Fibroblast of skin of scalp (primary cell): ENCODE measurements around the gene CD2.

ENCODE experiments used
- DNase-seq: peaks from one replicate; pipeline ENCODE4 v3.0.0-alpha.2; 2013

CD2 gene

DNA sequence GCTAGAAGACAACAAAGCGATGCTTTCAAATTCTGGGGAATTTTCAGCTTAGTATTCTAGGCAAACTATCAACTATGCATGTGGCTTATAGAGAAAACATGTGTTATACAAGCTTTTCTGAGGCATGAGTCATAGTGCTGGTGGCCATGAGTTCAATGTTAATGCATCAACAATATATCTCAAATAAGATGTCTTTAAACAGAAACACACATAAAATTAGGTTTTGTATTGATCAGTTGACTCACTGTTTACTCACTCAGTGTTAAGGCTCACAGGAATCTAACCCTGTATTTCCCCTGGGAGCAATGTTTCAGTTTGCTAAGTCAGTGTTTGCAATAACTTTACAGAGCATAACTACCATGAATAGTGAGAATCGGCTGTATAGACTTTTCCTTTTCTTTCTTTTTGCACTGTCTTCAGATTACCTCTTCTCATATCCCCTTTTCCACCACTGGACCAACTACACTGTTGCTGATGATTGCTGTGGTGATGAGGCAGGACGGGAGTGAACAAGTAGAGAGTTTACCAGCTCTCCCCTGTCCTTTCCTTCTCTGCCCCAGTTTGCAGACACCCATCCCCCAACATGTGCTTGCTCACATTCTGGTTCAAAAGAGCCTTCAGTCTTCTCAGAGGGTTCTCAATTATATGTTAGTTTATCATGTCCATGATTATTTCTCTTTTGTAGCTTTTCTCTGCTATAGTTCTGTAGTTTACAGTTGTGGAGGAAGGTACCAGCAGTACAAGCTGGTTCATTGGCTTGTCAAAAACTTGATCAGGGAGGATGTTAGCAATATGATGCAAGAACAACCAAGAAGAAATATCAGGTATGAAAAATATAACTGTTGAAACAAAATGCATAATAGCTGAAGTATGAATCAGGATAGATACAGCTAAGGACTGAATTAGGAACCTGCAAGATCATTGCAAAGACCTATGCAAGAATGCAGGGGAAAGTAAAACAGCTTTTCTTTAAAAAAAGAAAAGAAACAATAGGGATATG is 23.9 kb downstream of the CD2 start:
- peak; percentile 91 for DNase-seq

DNA sequence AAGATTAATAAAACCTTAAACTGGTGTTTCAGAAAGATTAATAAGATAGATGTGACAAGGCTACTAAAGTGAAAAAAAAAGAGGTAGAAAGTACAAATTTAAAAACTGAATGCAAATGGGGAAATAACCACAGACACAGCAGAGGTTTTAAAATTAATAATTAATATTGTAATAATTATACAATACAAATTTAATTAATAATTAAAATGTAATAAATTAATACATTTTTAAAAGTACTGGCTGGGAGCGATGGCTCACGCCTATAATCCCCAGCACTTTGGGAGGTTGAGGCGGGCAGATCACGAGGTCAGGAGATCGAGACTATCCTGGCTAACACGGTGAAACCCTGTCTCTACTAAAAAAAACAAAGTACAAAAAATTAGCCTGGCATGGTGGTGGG is 26.8 kb downstream of the CD2 start:
- no peak for DNase-seq

DNA sequence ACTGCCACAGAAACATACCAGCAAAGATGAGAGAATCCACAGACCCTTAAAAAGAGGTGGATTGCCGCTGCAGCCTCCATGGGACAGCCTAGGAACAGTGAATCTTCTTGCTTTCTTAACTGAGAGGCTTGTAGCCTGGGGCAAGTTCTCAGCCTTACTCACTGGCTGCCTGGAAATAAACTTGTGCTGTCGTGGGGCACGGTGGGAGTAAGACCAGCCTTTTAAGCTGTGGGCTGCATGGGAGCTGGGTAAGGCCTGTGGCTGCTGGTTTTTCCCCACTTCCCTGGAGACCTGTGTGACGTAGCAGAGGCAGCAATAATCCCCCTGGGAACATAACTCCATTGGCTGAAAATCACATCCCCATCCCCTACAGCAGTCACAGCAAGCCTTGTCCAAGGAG is 30.8 kb downstream of the CD2 start:
- no peak for DNase-seq

DNA sequence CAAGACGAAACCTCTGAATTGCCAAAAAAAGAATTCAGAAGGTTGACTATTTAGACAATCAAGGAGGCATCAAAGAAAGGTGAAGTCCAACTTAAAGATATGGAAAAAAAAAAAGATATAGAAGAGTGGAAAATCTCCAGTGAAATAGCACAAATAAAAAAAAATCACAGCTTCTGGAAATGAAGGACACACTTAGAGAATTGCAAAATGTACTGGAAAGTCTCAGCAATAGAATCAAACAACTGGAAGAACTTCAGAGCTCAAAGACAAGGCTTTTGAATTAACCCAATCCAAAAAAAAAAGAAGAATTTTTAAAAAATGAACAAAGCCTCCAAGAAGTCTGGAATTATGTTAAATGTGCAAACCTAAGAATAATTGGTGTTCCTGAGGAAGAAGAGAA is 31.8 kb downstream of the CD2 start:
- no peak for DNase-seq

DNA sequence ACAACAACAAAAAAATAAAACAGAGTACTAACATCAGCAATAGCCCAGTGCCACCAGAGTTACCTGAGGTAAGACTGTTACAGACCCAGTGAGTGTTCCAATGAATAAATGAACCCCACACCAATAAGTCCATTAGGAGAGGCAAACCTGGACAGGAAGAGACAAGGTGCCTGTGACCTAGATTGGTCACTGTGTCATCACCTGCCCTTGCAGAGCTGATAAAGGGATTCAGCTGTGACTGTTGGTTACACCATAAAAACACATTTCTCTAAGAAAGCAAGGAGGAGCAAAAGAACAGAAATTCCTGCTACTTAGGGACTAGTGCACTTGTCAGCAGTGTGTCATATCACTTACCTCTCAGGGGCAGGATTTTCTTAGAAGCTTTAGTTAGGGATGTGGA is 37.5 kb downstream of the CD2 start:
- no peak for DNase-seq

DNA sequence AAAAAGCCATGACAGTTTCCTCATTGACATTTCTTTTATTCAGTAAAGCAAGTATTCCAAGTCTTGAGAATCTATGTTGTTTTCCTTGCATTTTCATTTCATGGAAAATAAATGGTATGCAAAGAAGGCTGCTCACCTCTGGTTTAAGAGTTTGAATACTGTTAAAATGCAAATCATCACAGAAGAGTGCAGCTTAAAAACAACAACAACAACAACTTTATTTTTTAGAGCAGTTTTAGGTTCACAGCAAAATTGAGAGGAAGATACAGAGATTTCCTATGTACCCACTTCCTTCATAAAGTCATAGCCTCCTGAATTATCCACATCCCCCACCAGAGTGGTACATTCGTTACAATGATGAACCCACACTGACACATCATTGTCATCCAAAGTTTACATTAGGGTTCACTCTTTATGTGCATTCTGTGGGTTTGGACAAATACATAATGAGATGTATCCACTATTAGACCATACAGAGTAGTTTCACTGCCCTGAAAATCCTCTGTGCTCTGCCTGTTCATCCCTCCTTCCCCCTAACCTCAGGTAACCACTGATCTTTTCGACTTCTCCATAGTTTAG is 39.2 kb downstream of the CD2 start:
- no peak for DNase-seq

DNA sequence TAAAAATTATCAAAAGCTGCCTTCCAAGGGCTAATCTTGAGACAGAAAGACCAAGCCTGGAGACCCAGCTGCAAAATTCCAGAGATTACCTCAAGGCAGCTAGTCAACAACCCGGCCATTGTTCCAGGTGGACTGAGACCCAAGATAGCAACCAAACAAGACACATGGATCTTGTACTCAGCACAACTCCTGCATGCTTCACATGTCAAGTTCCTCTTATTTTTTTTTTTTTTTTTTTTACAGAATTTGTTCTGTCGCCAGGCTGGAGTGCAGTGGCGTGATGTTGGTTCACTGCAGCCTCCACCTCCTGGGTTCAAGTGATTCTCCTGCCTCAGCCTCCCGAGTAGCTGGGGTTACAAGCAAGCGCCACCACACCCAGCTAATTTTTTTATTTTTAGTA is 40.1 kb downstream of the CD2 start:
- DNase-seq = no peak

DNA sequence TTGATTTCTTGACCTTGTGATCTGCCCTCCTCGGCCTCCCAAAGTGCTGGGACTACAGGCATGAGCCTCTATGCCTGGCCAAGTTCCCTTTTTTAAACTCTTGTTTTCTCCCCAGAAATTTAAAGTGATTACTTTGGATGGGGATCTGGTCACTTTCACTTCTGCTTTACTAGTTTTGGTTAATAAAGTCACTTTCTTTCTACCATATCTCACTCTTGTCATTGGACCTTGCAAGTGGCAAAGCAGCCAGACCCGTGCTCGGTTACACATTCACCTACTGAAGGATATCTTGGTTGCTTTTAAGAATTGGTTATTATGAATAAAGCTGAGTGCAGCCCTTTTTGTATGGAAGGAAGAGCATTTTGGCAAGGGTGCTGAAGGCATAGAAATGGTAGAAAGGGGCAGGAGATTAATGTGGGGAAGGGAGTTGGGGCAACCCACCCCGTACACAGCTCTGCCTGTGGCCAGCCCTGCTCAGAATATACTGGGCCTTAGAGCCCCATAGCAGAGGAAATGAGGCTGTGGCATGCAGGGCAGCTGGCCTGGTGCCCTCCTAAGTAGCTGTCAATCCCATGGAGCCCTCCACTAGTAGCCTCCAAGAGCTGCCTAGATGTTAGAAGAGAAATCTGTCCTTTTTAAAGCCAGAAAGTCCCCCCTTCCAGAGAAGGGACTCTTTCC is 40.7 kb downstream of the CD2 start:
- DNase-seq = no peak

DNA sequence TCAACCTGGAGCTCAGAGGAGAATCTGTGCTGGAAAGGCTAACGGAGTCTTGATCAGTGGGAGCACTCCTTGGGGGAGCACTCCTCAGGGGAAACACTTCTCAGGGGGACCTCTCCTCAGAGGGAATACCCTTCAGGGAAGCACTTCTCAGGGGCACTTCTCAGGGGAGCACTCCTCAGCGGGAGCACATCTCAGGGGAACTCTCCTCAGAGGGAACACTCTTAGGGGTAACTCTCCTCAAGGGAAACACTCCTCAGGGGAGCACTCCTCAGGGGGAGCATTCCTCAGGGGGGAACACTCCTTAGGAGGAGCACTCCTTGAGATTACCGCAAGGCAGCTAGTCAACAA is 41.2 kb downstream of the CD2 start:
- DNase-seq = no peak

DNA sequence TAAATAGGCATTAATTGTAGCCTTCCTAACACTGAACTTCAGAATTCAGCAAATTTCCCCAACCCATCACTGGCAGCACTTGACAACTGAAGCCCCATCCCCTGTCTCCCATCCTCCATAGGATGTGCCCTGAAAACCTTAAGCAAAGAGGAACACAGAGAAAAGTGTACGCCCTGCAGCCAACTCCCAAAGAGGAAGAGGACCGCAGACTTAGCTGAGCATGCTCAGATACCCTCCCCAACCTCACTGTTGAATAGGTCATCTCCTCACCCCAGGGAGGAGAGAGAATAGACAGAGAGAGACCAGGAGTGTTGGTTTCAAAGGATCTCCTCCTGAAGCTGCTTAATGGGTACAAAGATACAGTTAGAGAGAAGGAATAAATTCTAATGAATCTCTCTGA is 50.5 kb downstream of the CD2 start:
- DNase-seq = no peak

DNA sequence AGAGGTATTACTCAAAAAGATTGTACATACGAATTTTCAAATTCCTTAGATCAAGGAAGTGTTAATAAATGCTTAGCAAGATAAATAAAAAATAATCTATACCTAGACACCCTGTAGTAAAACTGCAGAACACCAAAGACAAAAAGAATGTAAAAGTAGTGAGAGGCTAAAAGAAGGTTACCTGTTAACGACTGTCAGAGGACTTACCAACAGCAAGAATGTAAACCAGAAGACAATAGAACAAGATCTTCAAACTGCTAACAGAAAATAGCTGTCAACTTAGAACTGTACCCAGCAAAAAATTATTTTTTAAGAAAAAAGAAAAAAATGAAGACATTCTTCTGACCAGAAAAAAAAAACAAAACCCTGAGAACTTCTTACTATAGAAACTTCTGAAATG is 51.2 kb downstream of the CD2 start:
- DNase-seq = no peak

DNA sequence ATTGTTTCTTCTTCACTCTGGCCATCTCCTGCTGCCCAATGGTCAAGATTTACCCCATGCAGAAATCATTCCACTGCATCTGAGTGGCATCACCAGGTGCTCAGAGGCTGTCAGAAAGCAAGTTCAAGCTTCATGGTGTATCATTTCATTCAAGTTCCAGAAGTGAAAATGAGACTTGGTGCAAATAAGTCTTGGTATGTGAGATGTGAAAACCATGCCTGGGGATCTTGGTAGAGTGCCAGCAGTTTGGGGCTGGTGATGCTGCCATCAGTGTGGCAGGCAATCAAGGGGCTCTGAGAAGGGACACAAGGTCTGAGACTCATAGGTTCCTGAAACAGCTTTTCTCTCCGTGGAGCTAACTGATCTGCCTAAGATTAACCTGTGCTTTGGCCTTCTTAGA is 52.0 kb downstream of the CD2 start:
- DNase-seq = no peak

DNA sequence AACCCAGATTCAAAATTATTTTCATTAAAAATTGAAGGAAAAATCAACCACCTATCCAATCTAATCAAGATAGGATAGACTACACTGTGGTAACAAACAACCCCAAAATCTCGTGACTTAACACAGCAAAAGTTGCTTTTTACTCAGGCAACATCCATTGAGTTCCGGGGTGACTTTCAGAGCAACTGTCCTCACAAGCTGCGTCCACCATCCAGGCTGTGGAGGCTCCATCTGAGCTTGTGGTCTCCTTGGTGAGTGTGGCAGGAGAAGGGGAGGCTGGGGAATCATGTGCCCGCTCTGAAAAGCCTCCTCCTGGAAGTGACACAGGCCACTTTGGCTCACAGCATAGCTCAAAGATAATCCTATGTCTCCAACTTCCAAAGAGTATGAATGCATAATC is 52.4 kb downstream of the CD2 start:
- no peak for DNase-seq

DNA sequence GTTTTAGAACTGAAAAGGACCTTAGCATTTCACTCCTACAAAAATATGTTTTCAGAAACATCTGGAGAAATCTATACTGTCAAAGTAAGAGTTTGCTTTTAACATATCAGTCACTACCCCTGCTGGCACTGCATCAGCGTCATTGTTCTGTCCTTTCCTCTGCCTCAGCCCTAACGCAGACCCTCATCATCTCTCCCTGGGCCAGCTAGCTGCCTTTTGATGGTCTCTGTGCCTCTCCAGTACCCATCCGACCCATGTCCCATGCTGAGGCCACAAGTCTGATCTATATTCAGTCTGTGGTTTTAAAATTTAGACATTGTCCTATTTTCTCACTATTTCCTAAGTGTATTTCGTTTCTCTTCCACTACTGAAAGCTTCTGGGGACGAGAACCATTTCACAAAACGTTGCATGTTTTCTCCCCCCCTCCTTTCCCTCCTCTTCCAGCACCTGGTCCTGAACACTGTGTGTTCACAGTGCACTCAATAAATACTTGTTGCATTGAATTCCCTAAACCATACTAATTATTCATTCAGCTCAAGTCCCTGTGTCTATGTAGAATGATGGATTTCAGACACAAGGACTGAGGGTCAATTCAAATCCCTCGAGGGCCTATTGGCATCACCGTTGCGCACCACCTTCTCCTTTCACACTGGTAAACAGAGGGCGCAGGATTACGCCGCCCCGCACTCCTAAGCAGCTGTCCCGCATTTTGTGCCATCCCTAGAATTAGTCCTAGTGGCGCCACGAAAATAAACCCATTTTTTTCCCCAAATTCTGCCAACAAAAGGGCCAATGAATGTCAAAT is 53.4 kb downstream of the CD2 start:
- DNase-seq = no peak

DNA sequence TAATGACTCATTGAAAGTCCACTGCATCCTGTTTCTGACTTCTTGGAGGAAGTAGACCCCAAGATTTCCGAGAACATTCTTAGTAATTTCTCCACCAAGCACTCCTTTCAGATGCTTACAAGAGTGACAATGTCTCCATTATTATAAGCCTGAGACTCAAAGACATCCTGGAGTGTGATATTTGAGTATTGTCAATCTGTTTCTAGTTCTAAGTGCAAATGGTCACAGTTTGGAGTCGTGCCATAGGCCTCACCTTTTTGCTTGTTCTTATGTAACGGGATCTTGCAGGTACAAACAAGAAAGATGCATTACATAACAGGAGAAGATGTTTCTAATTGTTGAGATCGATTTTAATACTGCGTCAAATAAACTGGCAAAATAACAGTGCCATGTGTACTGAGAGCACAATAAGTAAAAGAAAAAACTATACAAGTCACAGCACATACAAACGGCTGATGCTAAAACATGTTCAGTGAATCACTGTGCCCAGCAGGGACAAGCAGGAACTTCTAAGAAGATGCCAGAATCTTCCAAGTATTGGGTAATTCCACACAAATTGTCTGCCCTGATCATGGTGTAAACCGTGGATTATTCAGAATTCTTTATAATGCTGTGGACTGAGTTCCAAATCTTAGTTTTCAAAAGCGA is 54.1 kb downstream of the CD2 start:
- DNase-seq = no peak

DNA sequence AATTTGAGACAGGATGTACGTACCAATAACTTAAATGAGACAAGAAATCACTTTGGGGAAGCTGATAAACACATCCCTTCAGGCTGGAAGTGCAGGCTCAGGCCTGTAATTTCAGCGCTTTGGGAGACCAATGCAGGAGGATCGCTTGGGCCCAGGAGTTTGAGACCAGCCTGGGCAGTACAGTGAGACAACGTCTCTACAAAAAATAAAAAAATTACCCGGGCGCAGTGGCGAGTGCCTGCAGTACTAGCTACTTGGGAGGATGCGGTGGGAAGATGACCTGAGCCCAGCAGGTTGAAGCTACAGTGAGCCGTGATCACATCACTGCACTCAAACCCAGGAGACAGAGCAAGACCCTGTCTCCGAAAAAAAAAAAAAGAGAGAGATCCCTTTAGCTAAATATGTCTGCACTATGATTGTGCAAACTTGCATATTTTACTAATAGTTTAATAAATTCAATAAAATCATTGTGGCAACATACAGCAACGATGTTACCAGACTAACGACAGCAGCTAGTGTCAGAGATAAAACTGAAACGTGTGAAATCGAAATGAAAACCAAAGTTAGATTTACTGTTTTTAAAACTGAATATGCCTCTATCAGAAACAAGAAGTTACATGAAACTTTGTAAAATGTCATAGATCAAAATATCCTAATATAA is 54.7 kb downstream of the CD2 start:
- DNase-seq = no peak

DNA sequence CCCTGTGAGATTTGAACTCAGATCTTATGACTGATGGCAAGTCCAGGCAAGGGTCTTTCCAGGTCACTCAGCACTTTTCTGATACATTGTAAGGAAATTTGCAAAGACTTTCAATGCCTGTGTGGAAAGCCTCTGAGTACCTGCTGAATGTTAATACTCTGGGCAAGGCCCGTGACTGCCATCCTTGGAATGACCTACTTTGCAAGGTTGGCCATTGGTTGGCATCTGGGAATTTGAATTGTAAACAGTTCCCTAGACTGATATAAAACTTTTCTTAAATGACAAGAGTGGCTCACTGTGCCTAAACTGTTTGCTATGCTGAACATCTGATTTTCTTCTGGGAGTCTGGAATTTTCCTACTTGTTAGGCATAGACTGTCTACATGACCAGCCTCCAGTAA is 57.1 kb downstream of the CD2 start:
- DNase-seq = no peak

DNA sequence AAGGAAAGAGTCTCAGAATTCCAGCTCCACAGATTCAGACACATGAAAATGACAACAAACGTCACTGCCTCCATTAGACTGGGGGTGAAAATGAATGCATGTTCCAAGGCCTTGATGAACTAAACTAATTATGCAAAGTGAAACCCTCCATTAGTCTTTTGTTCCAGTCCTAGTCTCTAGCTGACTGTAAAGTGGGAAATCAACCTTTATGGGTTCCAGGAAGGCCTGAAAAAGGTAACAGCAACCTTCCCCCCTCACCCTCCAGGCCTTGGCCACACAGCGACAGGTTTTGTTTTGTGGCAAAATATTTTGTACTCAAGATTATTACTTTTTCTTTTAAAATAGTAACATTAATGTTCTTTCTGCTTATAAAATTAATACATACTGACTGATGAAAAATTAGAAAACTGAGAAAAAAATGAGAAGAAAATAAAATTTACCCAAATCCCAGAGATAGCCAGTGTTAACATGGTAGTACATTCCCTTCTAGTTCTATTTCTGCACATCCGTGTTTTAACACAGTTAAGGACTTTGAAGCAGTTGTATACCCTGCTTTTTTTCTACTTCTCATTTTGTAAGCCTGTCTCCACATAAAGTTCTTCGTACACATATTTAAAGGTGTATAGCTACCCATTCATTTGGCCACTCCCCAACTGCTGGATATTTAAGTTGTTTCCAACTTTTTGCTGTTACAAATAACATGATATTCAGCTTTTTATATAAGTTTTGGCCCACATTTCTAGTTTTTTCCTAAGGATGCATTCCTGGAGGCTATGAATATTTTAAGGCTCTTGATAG is 60.9 kb downstream of the CD2 start:
- DNase-seq = no peak

DNA sequence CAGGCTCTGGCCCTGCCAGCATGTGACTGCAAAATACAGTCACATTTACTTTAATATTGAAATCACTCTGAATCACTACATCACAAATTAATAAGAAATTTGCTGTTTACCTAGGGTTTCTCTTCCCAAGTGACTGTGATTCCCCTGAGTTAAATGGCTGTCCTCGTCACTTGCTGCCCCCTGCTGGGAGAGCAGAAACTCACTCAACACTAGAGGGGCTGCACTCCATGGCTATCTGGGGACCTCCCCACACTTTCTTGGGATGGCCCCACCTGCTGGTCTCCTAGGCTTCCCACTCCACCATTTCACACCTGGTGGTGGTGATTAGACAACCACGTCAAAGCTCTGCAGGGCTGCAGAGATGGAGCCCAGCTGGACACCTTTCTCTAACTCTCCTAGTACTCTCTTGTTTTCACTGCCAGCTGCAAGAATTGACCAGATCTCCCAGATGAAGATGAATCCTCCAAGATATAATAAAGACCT is 63.4 kb downstream of the CD2 start:
- DNase-seq = peak; percentile 50
